Breast epithelium (tissue), 4 donors: ENCODE results near the gene TEX22. TPM values are rescaled to one million over a fixed set of nuclear protein-coding genes. Genes with fewer than 3 reads are reported as not detected.

Source experiments
- DNase-seq, 2 donors: peaks; one replicate each; pipeline ENCODE4 v3.0.0-alpha.2; 2019; ENCODE audit warnings: low spot score in 2 of 2
- H3K27ac ChIP-seq, 2 donors: fragments of 200-600 bp; sonication (generic) in 1 of 2; one replicate each; pipeline ENCODE4 v1.5.1; 2016 to 2019; ENCODE audit warnings: mild to moderate bottlenecking in 1 of 2
- H3K27me3 ChIP-seq, 2 donors: fragments of 200-600 bp; sonication (generic) in 1 of 2; one replicate each; pipeline versions ENCODE4 v1.5.1 to v1.6.0; 2017 to 2019; ENCODE audit warnings: control low read depth in 1 of 2, mild to moderate bottlenecking in 1 of 2
- H3K36me3 ChIP-seq: fragments of 200-600 bp; one replicate; pipeline ENCODE4 v1.5.1; 2019
- H3K4me1 ChIP-seq, 2 donors: fragments of 200-600 bp; sonication (generic); one replicate each; pipeline ENCODE4 v1.5.1; 2016 to 2019; ENCODE audit warnings: control low read depth in 1 of 2
- H3K4me3 ChIP-seq, 3 donors: fragments of 200-600 bp; sonication (generic); 1 replicate in 2 of 3; 2 replicates in 1 of 3; pipeline ENCODE4 v1.5.1; 2016 to 2019; ENCODE audit warnings: mild to moderate bottlenecking in 3 of 3, moderate library complexity in 2 of 3
- H3K9me3 ChIP-seq, 2 donors: fragments of 200-600 bp; sonication (generic) in 1 of 2; one replicate each; pipeline ENCODE4 v1.5.1; 2016 to 2019; ENCODE audit warnings: control low read depth in 1 of 2
- CTCF ChIP-seq, 3 donors: fragments of 450-650 bp; IDR thresholded peaks; one replicate each; pipeline ENCODE4 v1.5.1; 2016 to 2017; ENCODE audit warnings: antibody characterized with exemption in 3 of 3, mild to moderate bottlenecking in 3 of 3, moderate library complexity in 3 of 3
- POLR2A ChIP-seq: fragments of 450-650 bp; IDR thresholded peaks from one replicate; pipeline ENCODE4 v1.6.1; 2016; ENCODE audit warnings: antibody characterized with exemption, mild to moderate bottlenecking, moderate library complexity
- POLR2AphosphoS5 ChIP-seq, 3 donors: sonication (generic); formaldehyde crosslinking; IDR thresholded peaks; one replicate each; pipeline ENCODE4 v1.6.1; 2017; ENCODE audit warnings: antibody characterized with exemption in 3 of 3
- intact Hi-C: fragments of 100-400 bp; cut with DNase I; formaldehyde crosslinking; loops from one replicate; pipeline ENCODE4 v1.15.1; 2023; ENCODE audit warnings: low total_unique reads
- total RNA-seq, 3 donors: library from RNA; depleted of rRNA; stranded (reverse); fragments of >200 nt; gene quantifications; one replicate each; pipeline ENCODE4 v1.1.0, GENCODE V29; 2016

The TEX22 gene
- total RNA-seq, 3 donors from 2014 or later, result 0.33 to 0.64 (median 0.59) TPM

GRCh38 chr14:105367116-105368031 is 31.0 kb upstream of the TEX22 start:
- Histone ChIP-seq H3K4me3 (no peak overlapping the region), H3K36me3 (no peaks in the 10 kb centered on the region), H3K27ac (no peak overlapping the region)

GRCh38 chr14:105368032-105368417 is 30.3 kb upstream of the TEX22 start:
- H3K4me1 ChIP-seq, result no peaks in the 10 kb centered on the region
- H3K4me3 ChIP-seq, result no peak overlapping the region
- no peaks in the 10 kb centered on the region for H3K27me3 ChIP-seq
- intact Hi-C loops, result no loop called here
- H3K36me3 ChIP-seq, result no peaks in the 10 kb centered on the region
- no peaks in the 10 kb centered on the region for H3K9me3 ChIP-seq
- DNase-seq, result no peak
- TF ChIP-seq CTCF (IDR thresholded peaks at IDR 0.05) (no peak), POLR2A (no peak), POLR2AphosphoS5 (IDR thresholded peaks at IDR 0.05) (no peak)
- no peak overlapping the region for H3K27ac ChIP-seq

More at GRCh38 chr14:105367116-105368031, 31.0 kb upstream of the TEX22 start:
- H3K27me3 ChIP-seq, result no peaks in the 10 kb centered on the region
- TF ChIP-seq POLR2A (no peak), CTCF (IDR thresholded peaks at IDR 0.05) (no peak), POLR2AphosphoS5 (IDR thresholded peaks at IDR 0.05) (no peak)
- no peaks in the 10 kb centered on the region for H3K9me3 ChIP-seq
- DNase-seq, result no peak
- intact Hi-C loops, result no loop called here
- H3K4me1 ChIP-seq, result no peaks in the 10 kb centered on the region

- intact Hi-C loops, result no loop called here
- Histone ChIP-seq H3K27me3 (no peaks in the 10 kb centered on the region), H3K4me3 (no peak overlapping the region), H3K27ac (no peak overlapping the region), H3K9me3 (no peaks in the 10 kb centered on the region), H3K36me3 (no peaks in the 10 kb centered on the region), H3K4me1 (no peaks in the 10 kb centered on the region)
- TF ChIP-seq POLR2A (no peak), POLR2AphosphoS5 (IDR thresholded peaks at IDR 0.05) (no peak), CTCF (IDR thresholded peaks at IDR 0.05) (no peak)
- no peak for DNase-seq
Measured at GRCh38 chr14:105368426-105368825, 29.9 kb upstream of the TEX22 start.

GRCh38 chr14:105368910-105369652 is 29.3 kb upstream of the TEX22 start:
- intact Hi-C loops, result no loop called here
- no peak for TF ChIP-seq POLR2AphosphoS5 (IDR thresholded peaks at IDR 0.05)
- Histone ChIP-seq H3K4me1 (no peaks in the 10 kb centered on the region), H3K27me3 (no peaks in the 10 kb centered on the region), H3K36me3 (no peaks in the 10 kb centered on the region), H3K27ac (no peak overlapping the region), H3K9me3 (no peaks in the 10 kb centered on the region), H3K4me3 (no peak overlapping the region)
- DNase-seq, result no peak

GRCh38 chr14:105369653-105370040 is 28.7 kb upstream of the TEX22 start:
- Histone ChIP-seq H3K27me3 (no peaks in the 10 kb centered on the region), H3K4me1 (no peaks in the 10 kb centered on the region), H3K27ac (no peak overlapping the region), H3K9me3 (no peaks in the 10 kb centered on the region), H3K36me3 (no peaks in the 10 kb centered on the region), H3K4me3 (no peak overlapping the region)
- DNase-seq, result no peak
- TF ChIP-seq POLR2AphosphoS5 (IDR thresholded peaks at IDR 0.05), result no peak
- no peak for TF ChIP-seq CTCF (IDR thresholded peaks at IDR 0.05)
- TF ChIP-seq POLR2A, result no peak
- intact Hi-C loops, result no loop called here
